Measurements from ENCODE around the gene LRRC8A. TPM values are rescaled to one million over a fixed set of nuclear protein-coding genes. Genes with fewer than 3 reads are reported as not detected.

LRRC8A gene
- polyA plus RNA-seq (2013), result 39.7 and 40.9 TPM in 2 replicates

DNA sequence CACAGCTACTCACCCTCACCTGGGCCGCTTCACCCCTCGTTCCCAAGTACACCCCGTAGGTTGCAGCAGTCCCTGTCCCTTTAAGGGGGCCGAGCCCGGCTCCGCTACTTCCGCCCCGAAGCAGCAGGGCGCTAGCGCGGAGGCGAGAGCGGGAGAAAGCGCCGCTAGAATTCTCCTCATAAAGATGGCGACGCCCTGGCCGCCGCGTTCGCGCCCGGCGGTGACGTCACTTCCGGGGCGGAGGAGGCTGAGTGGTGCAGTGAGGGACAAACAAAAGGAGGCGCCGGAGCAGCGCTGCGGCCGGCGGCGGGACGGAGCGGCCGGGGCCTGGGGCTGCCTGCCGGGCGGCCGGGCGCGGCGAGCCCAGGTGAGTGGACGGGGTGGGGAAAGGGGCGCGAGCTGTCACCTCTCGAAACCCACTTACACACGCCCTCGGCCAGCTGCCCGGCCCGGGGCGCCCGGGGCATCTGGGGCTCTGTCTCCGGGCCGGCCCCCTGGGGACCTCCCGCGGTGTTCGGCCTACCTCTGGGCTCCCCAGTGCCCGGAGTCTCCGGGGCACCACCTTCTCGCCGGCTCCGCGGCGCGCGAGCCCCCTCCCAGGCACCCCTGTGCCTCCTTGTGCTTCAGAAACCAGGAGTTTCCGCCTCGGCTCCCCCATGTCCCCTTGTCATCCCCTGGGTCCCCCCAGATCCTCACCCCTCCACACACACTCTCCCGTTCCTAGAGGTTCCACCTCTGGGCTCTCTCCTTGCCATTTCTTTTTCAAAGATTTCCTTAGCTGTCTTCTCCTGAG lies at the start of gene LRRC8A, which contains the start of gene KYAT1:
Gene LRRC8A (plus strand): TSS at position 250 of the 793 bp plus-strand sequence. CDS start 25,032 bp downstream, outside the sequence.
Gene KYAT1 (minus strand): TSS at position 67 of the 793 bp plus-strand sequence. CDS start 36,545 bp downstream, outside the sequence.
- H3K4me1 ChIP-seq (ENCODE audit: control insufficient read depth in 1 of 2, insufficient read depth in 2 of 2, low read length in 2 of 2), result peaks cover 8 to 14% of the 10 kb centered on the region in 2 experiments
- peak within 1 kb of the TSS; percentile 68 for H3K9ac ChIP-seq (ENCODE audit: low read length)
- peak within 1 kb of the TSS; percentile 48 for H3K14ac ChIP-seq (ENCODE audit: low read length)
- peak within 1 kb of the TSS; percentile 77 for H3K4me2 ChIP-seq (ENCODE audit: low read length)
- peak within 1 kb of the TSS; percentile 80 for H4K8ac ChIP-seq (ENCODE audit: low read depth, low read length)
- peak within 1 kb of the TSS; percentile 29 for H2BK12ac ChIP-seq (ENCODE audit: low read length)
- H3K27ac ChIP-seq (ENCODE audit: low read depth, low read length), result peak within 1 kb of the TSS; percentile 46
- peak within 1 kb of the TSS; percentile 54 for H2BK120ac ChIP-seq (ENCODE audit: insufficient read depth, low read length, poor library complexity)
- peak within 1 kb of the TSS; percentile 17 for H2AK5ac ChIP-seq (ENCODE audit: low read length)
- H3K79me1 ChIP-seq (ENCODE audit: low read length), result peaks cover 10% of the 10 kb centered on the region
- no peak within 1 kb of the TSS for H3K23ac ChIP-seq (ENCODE audit: low read length)
- peak within 1 kb of the TSS; percentile 23 for H3K4ac ChIP-seq (ENCODE audit: low read depth, low read length)
- H3K79me2 ChIP-seq (ENCODE audit: control insufficient read depth, insufficient read depth, low read length, poor library complexity), result peaks cover 25% of the 10 kb centered on the region
- H4K91ac ChIP-seq (ENCODE audit: low read depth, low read length), result peak within 1 kb of the TSS; percentile 87
- no peaks in the 10 kb centered on the region for H3K9me3 ChIP-seq (ENCODE audit: insufficient read depth, low read depth, low read length)
- no peaks in the 10 kb centered on the region for H3K27me3 ChIP-seq (ENCODE audit: insufficient read depth, low read length)
- peak; percentile 97 to 99 for DNase-seq
- H3K4me3 ChIP-seq (ENCODE audit: low read depth, low read length), result peak within 1 kb of the TSS; percentile 86
- peak within 1 kb of the TSS; percentile 40 for H4K12ac ChIP-seq (ENCODE audit: low read depth, low read length)
- peak within 1 kb of the TSS; percentile 83 for H2AFZ ChIP-seq (ENCODE audit: insufficient read depth, low read length, poor library complexity)
- H3K36me3 ChIP-seq (ENCODE audit: control insufficient read depth in 1 of 2, insufficient read depth in 2 of 2, low read length in 2 of 2), result peaks cover 13 to 27% of the 10 kb centered on the region in 2 experiments
- H2BK5ac ChIP-seq (ENCODE audit: low read depth, low read length, poor library complexity), result peak within 1 kb of the TSS; percentile 72
- peak within 1 kb of the TSS; percentile 82 for H3K18ac ChIP-seq (ENCODE audit: low read length)
- no CpG with 5 or more reads among the region's 70 CpGs for WGBS (ENCODE audit: extremely low coverage, insufficient coverage, insufficient read length)

DNA sequence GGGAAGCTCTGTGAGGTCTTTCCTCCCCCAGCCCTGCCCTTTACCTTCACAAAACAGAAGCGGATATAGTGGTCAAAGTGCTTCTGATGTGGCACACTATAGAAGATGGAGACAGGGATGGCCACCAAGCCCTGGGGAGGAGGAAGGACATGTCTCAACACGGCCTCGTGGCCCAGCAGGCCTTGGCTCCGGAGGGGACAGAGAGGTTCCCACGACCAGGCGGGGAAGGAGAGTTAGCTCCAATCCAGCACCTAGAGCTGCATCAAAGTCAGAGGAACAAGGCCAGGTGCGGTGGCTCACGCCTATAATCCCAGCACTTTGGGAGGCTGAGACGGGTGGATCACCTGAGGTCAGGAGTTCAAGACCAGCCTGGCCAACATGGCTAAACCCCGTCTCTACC lies 48.2 kb upstream of the LRRC8A start:
- peaks cover 3% of the 10 kb centered on the region for H3K79me1 ChIP-seq (ENCODE audit: low read length)
- peaks cover 14 to 16% of the 10 kb centered on the region in 2 experiments for H3K4me1 ChIP-seq (ENCODE audit: control insufficient read depth in 1 of 2, insufficient read depth in 2 of 2, low read length in 2 of 2)
- H3K14ac ChIP-seq (ENCODE audit: low read length), result no peak overlapping the region
- H2AK5ac ChIP-seq (ENCODE audit: low read length), result no peak overlapping the region
- H3K36me3 ChIP-seq (ENCODE audit: control insufficient read depth in 1 of 2, insufficient read depth in 2 of 2, low read length in 2 of 2), result peaks cover 5 to 8% of the 10 kb centered on the region in 2 experiments
- H3K4me3 ChIP-seq (ENCODE audit: low read depth, low read length), result no peak overlapping the region
- H3K18ac ChIP-seq (ENCODE audit: low read length), result no peak overlapping the region
- peaks cover 2% of the 10 kb centered on the region for H3K9me3 ChIP-seq (ENCODE audit: insufficient read depth, low read depth, low read length)
- no peak overlapping the region for H3K23ac ChIP-seq (ENCODE audit: low read length)
- peaks cover 7% of the 10 kb centered on the region for H3K79me2 ChIP-seq (ENCODE audit: control insufficient read depth, insufficient read depth, low read length, poor library complexity)
- H4K8ac ChIP-seq (ENCODE audit: low read depth, low read length), result no peak overlapping the region
- H3K4ac ChIP-seq (ENCODE audit: low read depth, low read length), result no peak overlapping the region
- H3K27me3 ChIP-seq (ENCODE audit: insufficient read depth, low read length), result no peaks in the 10 kb centered on the region
- WGBS (ENCODE audit: extremely low coverage, insufficient coverage, insufficient read length), result no CpG with 5 or more reads among the region's 10 CpGs
- H2BK5ac ChIP-seq (ENCODE audit: low read depth, low read length, poor library complexity), result no peak overlapping the region
- no peak for DNase-seq
- H4K91ac ChIP-seq (ENCODE audit: low read depth, low read length), result no peak overlapping the region
- H4K12ac ChIP-seq (ENCODE audit: low read depth, low read length), result no peak overlapping the region
- no peak overlapping the region for H3K9ac ChIP-seq (ENCODE audit: low read length)
- no peak overlapping the region for H2BK120ac ChIP-seq (ENCODE audit: insufficient read depth, low read length, poor library complexity)
- no peak overlapping the region for H3K27ac ChIP-seq (ENCODE audit: low read depth, low read length)
- no peak overlapping the region for H2AFZ ChIP-seq (ENCODE audit: insufficient read depth, low read length, poor library complexity)
- no peak overlapping the region for H3K4me2 ChIP-seq (ENCODE audit: low read length)
- H2BK12ac ChIP-seq (ENCODE audit: low read length), result no peak overlapping the region

DNA sequence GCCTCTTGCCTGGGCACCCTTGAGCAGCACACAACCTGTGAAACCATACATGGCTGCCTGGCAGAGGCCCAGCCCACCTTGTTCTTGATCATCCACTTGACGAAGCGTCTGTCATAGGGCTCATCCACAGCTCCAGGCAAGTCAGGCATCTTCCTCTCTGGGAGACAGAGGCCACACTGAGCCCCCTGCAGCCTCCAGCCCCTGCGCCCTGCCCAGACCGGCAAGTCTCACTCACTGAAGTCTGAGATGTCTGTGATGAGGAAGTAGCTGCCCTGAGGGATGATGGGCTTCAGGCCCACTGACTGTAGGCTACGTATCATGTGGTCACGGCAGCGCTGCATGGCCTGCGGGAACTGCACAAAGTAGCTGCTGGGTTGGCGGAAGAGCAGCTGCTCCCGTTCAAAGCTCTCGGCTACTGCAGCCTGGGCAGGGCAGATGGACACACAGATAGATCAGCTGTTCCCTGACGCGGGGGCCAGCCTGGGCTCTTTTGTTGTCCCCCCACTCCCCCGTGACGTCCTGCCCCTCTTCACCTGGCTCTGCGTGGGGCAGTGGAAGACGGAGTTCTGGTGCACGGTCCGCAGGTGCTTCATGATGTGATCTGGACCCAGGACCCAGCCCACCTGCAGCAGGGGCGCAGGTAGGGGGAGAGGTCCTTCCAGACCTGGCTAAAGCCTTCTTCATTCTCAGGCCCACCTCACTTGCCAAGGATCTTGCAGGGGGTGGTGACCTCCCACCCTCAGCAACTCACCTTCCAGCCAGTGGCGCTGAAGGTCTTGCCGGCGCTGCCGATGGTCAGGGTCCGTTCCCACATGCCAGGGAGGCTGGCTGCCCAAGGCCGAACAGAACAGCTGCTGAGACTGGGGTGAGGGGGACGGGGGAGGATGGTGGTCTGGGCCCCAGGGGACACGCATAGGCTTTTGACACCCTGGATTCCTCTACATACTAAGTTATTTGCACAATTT lies 46.4 kb upstream of the LRRC8A start:
- Histone ChIP-seq H2BK12ac (ENCODE audit: low read length) (no peak overlapping the region), H3K4me3 (ENCODE audit: low read depth, low read length) (no peak overlapping the region), H2AK5ac (ENCODE audit: low read length) (no peak overlapping the region), H3K9ac (ENCODE audit: low read length) (no peak overlapping the region), H2AFZ (ENCODE audit: insufficient read depth, low read length, poor library complexity) (no peak overlapping the region), H3K27me3 (ENCODE audit: insufficient read depth, low read length) (no peaks in the 10 kb centered on the region), H3K27ac (ENCODE audit: low read depth, low read length) (no peak overlapping the region), H2BK5ac (ENCODE audit: low read depth, low read length, poor library complexity) (no peak overlapping the region), H3K4ac (ENCODE audit: low read depth, low read length) (no peak overlapping the region), H4K8ac (ENCODE audit: low read depth, low read length) (no peak overlapping the region), H3K4me1 (ENCODE audit: control insufficient read depth in 1 of 2, insufficient read depth in 2 of 2, low read length in 2 of 2) (peaks cover 8 to 9% of the 10 kb centered on the region in 2 experiments), H3K9me3 (ENCODE audit: insufficient read depth, low read depth, low read length) (peaks cover 2% of the 10 kb centered on the region), H2BK120ac (ENCODE audit: insufficient read depth, low read length, poor library complexity) (no peak overlapping the region), H3K18ac (ENCODE audit: low read length) (no peak overlapping the region), H3K14ac (ENCODE audit: low read length) (no peak overlapping the region), H3K23ac (ENCODE audit: low read length) (no peak overlapping the region), H3K4me2 (ENCODE audit: low read length) (no peak overlapping the region), H3K79me1 (ENCODE audit: low read length) (no peaks in the 10 kb centered on the region), H3K79me2 (ENCODE audit: control insufficient read depth, insufficient read depth, low read length, poor library complexity) (no peaks in the 10 kb centered on the region), H4K12ac (ENCODE audit: low read depth, low read length) (no peak overlapping the region), H4K91ac (ENCODE audit: low read depth, low read length) (no peak overlapping the region), H3K36me3 (ENCODE audit: control insufficient read depth in 1 of 2, insufficient read depth in 2 of 2, low read length in 2 of 2) (peaks cover 5 to 8% of the 10 kb centered on the region in 2 experiments)
- no CpG with 5 or more reads among the region's 28 CpGs for WGBS (ENCODE audit: extremely low coverage, insufficient coverage, insufficient read length)
- peak; percentile 61 to 74 for DNase-seq

DNA sequence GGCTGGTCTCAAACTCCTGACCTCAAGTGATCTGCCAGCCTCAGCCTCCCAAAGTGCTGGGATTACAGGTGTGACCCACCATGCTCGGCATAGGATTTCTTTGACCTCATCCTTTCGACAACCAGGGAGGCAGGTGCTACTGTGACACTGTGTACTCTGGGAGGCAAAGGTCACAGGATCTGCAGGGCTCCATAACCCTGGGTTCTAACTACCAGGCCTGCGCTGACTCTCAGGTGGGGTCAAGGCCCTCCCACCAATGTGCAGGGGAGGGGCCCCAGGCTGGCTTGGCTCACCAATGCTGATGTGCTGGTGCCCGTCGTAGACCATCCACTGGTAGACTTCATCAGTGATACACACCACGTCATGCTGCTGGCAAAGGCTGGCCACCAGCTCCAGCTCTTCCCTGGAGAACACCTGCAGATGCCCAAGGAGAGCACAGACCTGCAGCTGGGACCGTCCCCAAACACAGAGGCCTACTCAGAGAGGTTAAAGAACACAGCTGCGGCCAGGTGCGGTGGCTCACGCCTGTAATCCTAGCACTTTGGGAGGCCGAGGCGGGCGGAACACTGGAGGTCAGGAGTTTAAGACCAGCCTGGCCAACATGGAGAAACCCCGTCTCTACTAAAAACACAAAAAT lies 45.3 kb upstream of the LRRC8A start:
- Histone ChIP-seq H2AK5ac (ENCODE audit: low read length) (no peak overlapping the region), H4K91ac (ENCODE audit: low read depth, low read length) (no peak overlapping the region), H3K4me3 (ENCODE audit: low read depth, low read length) (no peak overlapping the region), H3K4ac (ENCODE audit: low read depth, low read length) (no peak overlapping the region), H3K23ac (ENCODE audit: low read length) (no peak overlapping the region), H3K79me1 (ENCODE audit: low read length) (no peaks in the 10 kb centered on the region), H3K9ac (ENCODE audit: low read length) (no peak overlapping the region), H4K12ac (ENCODE audit: low read depth, low read length) (no peak overlapping the region), H3K14ac (ENCODE audit: low read length) (no peak overlapping the region), H3K18ac (ENCODE audit: low read length) (no peak overlapping the region), H2BK120ac (ENCODE audit: insufficient read depth, low read length, poor library complexity) (no peak overlapping the region), H3K4me2 (ENCODE audit: low read length) (no peak overlapping the region), H2BK12ac (ENCODE audit: low read length) (no peak overlapping the region), H3K27me3 (ENCODE audit: insufficient read depth, low read length) (no peaks in the 10 kb centered on the region), H4K8ac (ENCODE audit: low read depth, low read length) (no peak overlapping the region), H3K79me2 (ENCODE audit: control insufficient read depth, insufficient read depth, low read length, poor library complexity) (no peaks in the 10 kb centered on the region), H3K27ac (ENCODE audit: low read depth, low read length) (no peak overlapping the region), H3K9me3 (ENCODE audit: insufficient read depth, low read depth, low read length) (peaks cover 2% of the 10 kb centered on the region), H2AFZ (ENCODE audit: insufficient read depth, low read length, poor library complexity) (no peak overlapping the region), H3K36me3 (ENCODE audit: control insufficient read depth in 1 of 2, insufficient read depth in 2 of 2, low read length in 2 of 2) (peaks cover 5 to 8% of the 10 kb centered on the region in 2 experiments), H2BK5ac (ENCODE audit: low read depth, low read length, poor library complexity) (no peak overlapping the region), H3K4me1 (ENCODE audit: control insufficient read depth in 1 of 2, insufficient read depth in 2 of 2, low read length in 2 of 2) (peaks cover 8 to 9% of the 10 kb centered on the region in 2 experiments)
- no peak for DNase-seq
- no CpG with 5 or more reads among the region's 14 CpGs for WGBS (ENCODE audit: extremely low coverage, insufficient coverage, insufficient read length)
